H1 (cell line): ENCODE data around the gene PIAS2. TPM values are rescaled to one million over a fixed set of nuclear protein-coding genes. Genes with fewer than 3 reads are reported as not detected.

Experiments used
- CTCF ChIA-PET: fragments of 300-600 bp; sonication (Branson Sonifier 250); formaldehyde crosslinking; loops from one replicate; lab custom pipeline; 2021; ENCODE audit not compliant: partially characterized antibody; lab: Charles Lee
- POLR2A ChIA-PET: fragments of 300-600 bp; sonication (Branson Sonifier 250); formaldehyde crosslinking; loops from one replicate; lab custom pipeline; 2021; ENCODE audit warnings: inconsistent platforms; ENCODE audit not compliant: partially characterized antibody; lab: Charles Lee
- DNase-seq, 2 experiments: peaks; one replicate each; pipeline versions ENCODE4 v3.0.0 to v3.0.0-alpha.2; 2010 to 2022; ENCODE audit warnings: low spot score in 2 of 2, low read depth in 1 of 2, mixed read lengths in 1 of 2
- FAIRE-seq: peaks from 2 replicates; lab custom pipeline; 2011; peaks lifted over from hg19 to GRCh38; lab: Jason Lieb, UNC
- H2AFZ ChIP-seq: 2 replicates; pipeline ENCODE4 v1.8.1; 2012; ENCODE audit warnings: low read length, inconsistent platforms
- H2AK5ac ChIP-seq: 2 replicates; pipeline ENCODE4 v1.6.1; 2013; ENCODE audit warnings: low read depth, low read length
- H2BK120ac ChIP-seq: replicated peaks from 2 replicates; pipeline ENCODE3; 2013; ENCODE audit warnings: low read depth, low read length, inconsistent platforms
- H2BK12ac ChIP-seq: 2 replicates; pipeline ENCODE4 v1.6.1; 2013; ENCODE audit warnings: low read depth, low read length
- H2BK15ac ChIP-seq: 2 replicates; pipeline ENCODE4 v1.6.1; 2013; ENCODE audit warnings: low read length
- H2BK20ac ChIP-seq: 2 replicates; pipeline ENCODE4 v1.6.1; 2013; ENCODE audit warnings: low read length
- H2BK5ac ChIP-seq: 2 replicates; pipeline ENCODE4 v1.6.1; 2013; ENCODE audit warnings: low read depth, low read length
- H3K14ac ChIP-seq: 2 replicates; pipeline ENCODE4 v1.6.1; 2013; ENCODE audit warnings: inconsistent platforms; ENCODE audit not compliant: insufficient read length
- H3K18ac ChIP-seq: 2 replicates; pipeline ENCODE4 v1.6.1; 2013; ENCODE audit warnings: low read length; ENCODE audit errors: extremely low read depth
- H3K23ac ChIP-seq: 2 replicates; pipeline ENCODE4 v1.6.1; 2013; ENCODE audit warnings: inconsistent platforms; ENCODE audit not compliant: insufficient read length
- H3K23me2 ChIP-seq: 2 replicates; pipeline ENCODE4 v1.6.1; 2013; ENCODE audit warnings: low read depth, low read length
- H3K27ac ChIP-seq: 2 replicates; pipeline ENCODE4 v1.6.1; 2011; ENCODE audit warnings: low read depth, low read length, inconsistent platforms
- H3K27me3 ChIP-seq, 4 experiments: replicated peaks in 1 of 4; 1 replicate in 1 of 4; 2 replicates in 3 of 4; pipeline versions ENCODE4 v1.6.1 to v1.8.1; 2011 to 2013; ENCODE audit warnings: low read length in 3 of 4, mild to moderate bottlenecking in 3 of 4, inconsistent platforms in 2 of 4, mixed read lengths in 2 of 4, moderate library complexity in 1 of 4; ENCODE audit not compliant: control insufficient read depth in 3 of 4, insufficient read depth in 3 of 4; ENCODE audit errors: extremely low read depth in 1 of 4
- H3K36me3 ChIP-seq, 4 experiments: 2 replicates each; pipeline versions ENCODE4 v1.6.1 to v1.8.1; 2011 to 2013; ENCODE audit warnings: mild to moderate bottlenecking in 4 of 4, low read length in 3 of 4, moderate library complexity in 2 of 4, control low read depth in 1 of 4, inconsistent platforms in 1 of 4; ENCODE audit not compliant: insufficient read depth in 4 of 4, control insufficient read depth in 2 of 4
- H3K4ac ChIP-seq: replicated peaks from 2 replicates; pipeline ENCODE3; 2013; ENCODE audit warnings: low read length, low read depth, mixed read lengths, inconsistent platforms; ENCODE audit not compliant: insufficient read length
- H3K4me1 ChIP-seq, 4 experiments: replicated peaks in 1 of 4; 1 replicate in 1 of 4; 2 replicates in 3 of 4; pipeline versions ENCODE4 v1.6.1 to v1.8.1; 2011 to 2013; ENCODE audit warnings: low read length in 3 of 4, inconsistent platforms in 2 of 4, mixed read lengths in 1 of 4; ENCODE audit not compliant: insufficient read depth in 4 of 4, control insufficient read depth in 3 of 4
- H3K4me2 ChIP-seq, 2 experiments: 2 replicates each; pipeline versions ENCODE4 v1.6.1 to v1.8.1; 2011 to 2013; ENCODE audit warnings: low read depth in 2 of 2, low read length in 2 of 2, control low read depth in 1 of 2, inconsistent platforms in 1 of 2, mild to moderate bottlenecking in 1 of 2; ENCODE audit not compliant: insufficient read depth in 1 of 2
- H3K4me3 ChIP-seq, 4 experiments: fragments of 200-600, 300-600 bp in 1 of 4; sonication (generic), shearing (Covaris generic), sonication (Bioruptor Twin) in 1 of 4; 2 replicates each; pipeline versions ENCODE4 v1.5.1 to v1.8.1; 2011 to 2016; ENCODE audit warnings: low read length in 4 of 4, low read depth in 3 of 4, control low read depth in 2 of 4, inconsistent platforms in 2 of 4, mild to moderate bottlenecking in 2 of 4, mixed read lengths in 1 of 4, moderate library complexity in 1 of 4; ENCODE audit not compliant: insufficient read depth in 2 of 4; ENCODE audit errors: extremely low read depth in 1 of 4
- H3K56ac ChIP-seq: replicated peaks from 2 replicates; pipeline ENCODE3; 2013; ENCODE audit warnings: low read depth, mild to moderate bottlenecking, mixed read lengths, low read length, inconsistent platforms; ENCODE audit not compliant: insufficient read length
- H3K79me1 ChIP-seq: 2 replicates; pipeline ENCODE4 v1.6.1; 2013; ENCODE audit warnings: low read depth, low read length, control low read depth
- H3K79me2 ChIP-seq, 2 experiments: 2 replicates each; pipeline versions ENCODE4 v1.6.1 to v1.8.1; 2012 to 2013; ENCODE audit warnings: low read length in 2 of 2, mild to moderate bottlenecking in 2 of 2, inconsistent platforms in 1 of 2; ENCODE audit not compliant: insufficient read depth in 2 of 2, control insufficient read depth in 1 of 2
- H3K9ac ChIP-seq, 4 experiments: replicated peaks in 1 of 4; 1 replicate in 1 of 4; 2 replicates in 3 of 4; pipeline versions ENCODE4 v1.6.1 to v1.8.1; 2011 to 2013; ENCODE audit warnings: low read depth in 3 of 4, low read length in 3 of 4, control low read depth in 2 of 4, mild to moderate bottlenecking in 2 of 4, moderate library complexity in 2 of 4, inconsistent platforms in 1 of 4; ENCODE audit errors: extremely low read depth in 1 of 4
- H3K9me3 ChIP-seq, 2 experiments: 2 replicates each; pipeline versions ENCODE4 v1.6.1 to v1.8.1; 2012 to 2013; ENCODE audit warnings: mild to moderate bottlenecking in 2 of 2, moderate library complexity in 2 of 2, control low read depth in 1 of 2, inconsistent platforms in 1 of 2, low read depth in 1 of 2, low read length in 1 of 2, mixed read lengths in 1 of 2; ENCODE audit not compliant: insufficient read depth in 2 of 2
- H4K20me1 ChIP-seq, 2 experiments: replicated peaks in 1 of 2; 2 replicates each; pipeline versions ENCODE3 to v1.8.1; 2011 to 2013; ENCODE audit warnings: inconsistent platforms in 2 of 2, low read length in 2 of 2, mild to moderate bottlenecking in 1 of 2; ENCODE audit not compliant: insufficient read depth in 2 of 2, control insufficient read depth in 1 of 2
- H4K5ac ChIP-seq: 2 replicates; pipeline ENCODE4 v1.6.1; 2013; ENCODE audit warnings: low read length, low read depth, mixed read lengths, inconsistent platforms; ENCODE audit not compliant: insufficient read length
- H4K8ac ChIP-seq: 2 replicates; pipeline ENCODE4 v1.8.0; 2013; ENCODE audit warnings: mild to moderate bottlenecking, moderate library complexity, low read length, inconsistent platforms; ENCODE audit not compliant: insufficient read depth; ENCODE audit errors: extremely low read depth
- H4K91ac ChIP-seq: replicated peaks from 2 replicates; pipeline ENCODE3; 2013; ENCODE audit warnings: low read length, mixed read lengths, inconsistent platforms; ENCODE audit not compliant: insufficient read length
- EP300 ChIP-seq, 2 experiments: IDR thresholded peaks; 1 replicate in 1 of 2; 2 replicates in 1 of 2; pipeline ENCODE4 v1.6.1; 2011 to 2012; ENCODE audit warnings: low read depth in 2 of 2, low read length in 2 of 2, mild to moderate bottlenecking in 2 of 2, borderline replicate concordance in 1 of 2, inconsistent platforms in 1 of 2, moderate library complexity in 1 of 2
- FOSL1 ChIP-seq: IDR thresholded peaks from 2 replicates; pipeline ENCODE4 v1.6.1; 2011; ENCODE audit warnings: mild to moderate bottlenecking, low read depth, low read length, moderate library complexity; ENCODE audit not compliant: insufficient read depth
- HDAC2 ChIP-seq, 2 experiments: fragments of 300-600 bp in 1 of 2; sonication (generic) in 1 of 2; IDR thresholded peaks; 2 replicates each; pipeline ENCODE4 v1.6.1; 2011 to 2012; ENCODE audit warnings: low read depth in 2 of 2, low read length in 2 of 2, mild to moderate bottlenecking in 2 of 2, moderate library complexity in 2 of 2, borderline replicate concordance in 1 of 2, inconsistent platforms in 1 of 2
- RFX5 ChIP-seq: IDR thresholded peaks from 2 replicates; pipeline ENCODE4 v1.6.1; 2011; ENCODE audit warnings: low read depth, low read length, improper control_type of control experiment, borderline replicate concordance
- TAF7 ChIP-seq: optimal IDR thresholded peaks from 2 replicates; pipeline ENCODE3; 2011; ENCODE audit warnings: low read depth, mild to moderate bottlenecking, inconsistent platforms, low read length, moderate library complexity, borderline replicate concordance
- WGBS, 2 experiments: shearing (Covaris generic) in 1 of 2; methylation state at CpG; one replicate each; pipeline versions ENCODE4 v1.1.6 to v1.1.7; 2013 to 2015; ENCODE audit warnings: low lambda C conversion rate in 2 of 2, mixed read lengths in 2 of 2, inconsistent platforms in 1 of 2, low coverage in 1 of 2, missing lambda C conversion rate in 1 of 2; ENCODE audit not compliant: insufficient replicate concordance in 2 of 2, insufficient coverage in 1 of 2, insufficient read length in 1 of 2; ENCODE audit errors: extremely low coverage in 1 of 2, missing lambda C conversion rate in 1 of 2; 5-methylcytosine and 5-hydroxymethylcytosine counted together
- polyA plus RNA-seq, 7 experiments: library from polyadenylated mRNA; depleted of rRNA in 3 of 7; stranded (reverse) in 5 of 7; unstranded in 2 of 7; fragments of >200 nt in 5 of 7; fragments of 200-250 nt in 2 of 7; gene quantifications; 1 replicate in 5 of 7; 2 replicates in 1 of 7; 4 replicates in 1 of 7; pipeline versions ENCODE4 v1.2.1 to v1.2.3, GENCODE V29; 2011 to 2013; ENCODE audit warnings: missing spikeins in 2 of 7, mixed read lengths in 2 of 7
- total RNA-seq: library from RNA; stranded (reverse); fragmentation: NEBNext Ultra II Directional; extraction: Animal tissue kit (Norgen Biotek cat#: 25700); gene quantifications from 2 replicates; pipeline ENCODE4 v1.2.1, GENCODE V29; 2021
- TF ChIP-seq, protein P1 (sequence below): IDR thresholded peaks from 2 replicates; pipeline ENCODE4 v1.6.1; 2011; ENCODE audit warnings: low read length, improper control_type of control experiment

The PIAS2 gene
- total and polyA plus RNA-seq, 2 of the 8 experiments (the other 6 are each of a cell fraction or from before 2014, with no cell fraction given): 20.1 to 53.9 TPM

DNA sequence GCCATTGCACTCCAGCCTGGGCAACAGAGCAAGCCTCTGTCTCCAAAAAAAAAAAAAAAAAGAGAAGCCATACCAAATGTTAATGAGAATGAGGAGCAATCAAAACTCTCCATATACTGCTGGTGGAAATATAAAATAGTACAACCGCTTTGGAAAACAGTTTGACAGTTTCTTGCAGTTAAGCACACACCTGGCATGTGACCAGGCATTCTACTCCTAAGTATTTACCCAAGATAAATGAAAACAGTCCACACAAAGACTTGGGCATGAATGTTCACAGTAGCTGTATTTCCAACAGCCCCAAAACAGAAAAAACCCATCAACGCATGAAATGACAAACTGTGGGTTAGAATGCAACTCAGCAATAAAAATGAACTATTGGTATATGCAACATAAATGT is 84.5 kb downstream of the PIAS2 start:
- H3K9ac ChIP-seq: no peak overlapping the region
- FAIRE-seq: no peak
- no peaks in the 10 kb centered on the region for H3K9me3 ChIP-seq
- no peak overlapping the region for H3K4ac ChIP-seq
- H3K18ac ChIP-seq: no peak overlapping the region
- H2BK120ac ChIP-seq: no peak overlapping the region
- H3K23ac ChIP-seq: no peak overlapping the region
- ChIA-PET POLR2A (interaction anchor here (1.4 kb wide), 1 partner anchor 11 kb away, joined by 4 read pairs; no protein-coding TSS in a partner anchor), CTCF (no interaction called here)
- no peak overlapping the region for H3K4me3 ChIP-seq
- H2BK5ac ChIP-seq: no peak overlapping the region
- H4K91ac ChIP-seq: no peak overlapping the region
- no peak overlapping the region for H2BK12ac ChIP-seq
- TF ChIP-seq RFX5 (no peak), FOSL1 (no peak), EP300 (IDR thresholded peaks at IDR 0.05; ENCODE audit: borderline replicate concordance in 1 of 2, low read depth in 2 of 2, low read length in 2 of 2) (no peak), HDAC2 (IDR thresholded peaks at IDR 0.05; ENCODE audit: borderline replicate concordance in 1 of 2, low read depth in 2 of 2, low read length in 2 of 2) (no peak), TAF7 (no peak)
- TF ChIP-seq, protein P1, sequence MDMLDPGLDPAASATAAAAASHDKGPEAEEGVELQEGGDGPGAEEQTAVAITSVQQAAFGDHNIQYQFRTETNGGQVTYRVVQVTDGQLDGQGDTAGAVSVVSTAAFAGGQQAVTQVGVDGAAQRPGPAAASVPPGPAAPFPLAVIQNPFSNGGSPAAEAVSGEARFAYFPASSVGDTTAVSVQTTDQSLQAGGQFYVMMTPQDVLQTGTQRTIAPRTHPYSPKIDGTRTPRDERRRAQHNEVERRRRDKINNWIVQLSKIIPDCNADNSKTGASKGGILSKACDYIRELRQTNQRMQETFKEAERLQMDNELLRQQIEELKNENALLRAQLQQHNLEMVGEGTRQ: no peak
- H3K79me1 ChIP-seq: no peaks in the 10 kb centered on the region
- no peak overlapping the region for H2AK5ac ChIP-seq
- H4K8ac ChIP-seq: no peak overlapping the region
- H2BK20ac ChIP-seq: no peak overlapping the region
- H2AFZ ChIP-seq: no peak overlapping the region
- no peak overlapping the region for H3K14ac ChIP-seq
- no peak overlapping the region for H3K4me2 ChIP-seq
- H2BK15ac ChIP-seq: no peak overlapping the region
- peaks cover 0 to 1% of the 10 kb centered on the region in 2 experiments for H4K20me1 ChIP-seq
- H3K4me1 ChIP-seq: no peaks in the 10 kb centered on the region
- DNase-seq: no peak
- H3K36me3 ChIP-seq: peaks cover 1 to 33% (median 6%) of the 10 kb centered on the region in 4 experiments; a peak in 5 of 8 replicates
- no peaks in the 10 kb centered on the region for H3K27me3 ChIP-seq
- no peak overlapping the region for H3K56ac ChIP-seq
- H3K27ac ChIP-seq: no peak overlapping the region
- H3K79me2 ChIP-seq: no peaks in the 10 kb centered on the region
- H3K23me2 ChIP-seq: no peaks in the 10 kb centered on the region
- WGBS, 2 experiments: 94% methylated on average over 2 of the region's 2 CpGs; no CpG with 5 or more reads in 1 of the 2 experiments
- H4K5ac ChIP-seq: no peak overlapping the region
